SK-N-SH (cell line): ENCODE data around the gene SENP5. TPM values are rescaled to one million over a fixed set of nuclear protein-coding genes. Genes with fewer than 3 reads are reported as not detected.

ENCODE experiments used
- CTCF ChIA-PET: fragments of 300-600, 350-600 bp; formaldehyde crosslinking; extraction: SDS; loops from one replicate; lab custom pipeline; 2021; lab: Yijun Ruan, JAX
- POLR2A ChIA-PET: fragments of 350-600 bp; sonication (Branson Sonifier 250); formaldehyde crosslinking; extraction: SDS; loops from one replicate; lab custom pipeline; 2020; ENCODE audit warnings: antibody characterized with exemption, inconsistent platforms; lab: Yijun Ruan, JAX
- DNase-seq: peaks from one replicate; pipeline ENCODE4 v3.0.0; 2012
- H2AFZ ChIP-seq: fragments of 200-600 bp; sonication (generic); 2 replicates; pipeline ENCODE4 v1.8.1; 2016; ENCODE audit warnings: antibody characterized with exemption, mild to moderate bottlenecking, low read depth
- H3F3A ChIP-seq: fragments of 200-600 bp; sonication (generic); replicated peaks from 2 replicates; pipeline ENCODE3; 2016; ENCODE audit warnings: antibody characterized with exemption, mild to moderate bottlenecking; ENCODE audit not compliant: insufficient read depth
- H3K27ac ChIP-seq, 2 experiments: fragments of 200-500 bp in 1 of 2; fragments of 200-600 bp in 1 of 2; sonication (Bioruptor generic) in 1 of 2; sonication (generic), shearing (Covaris generic) in 1 of 2; 2 replicates each; pipeline versions ENCODE4 v1.5.1 to v1.6.1; 2014 to 2016; ENCODE audit warnings: low read depth in 2 of 2, inconsistent platforms in 1 of 2, low read length in 1 of 2, mild to moderate bottlenecking in 1 of 2, mixed read lengths in 1 of 2
- H3K27me3 ChIP-seq: fragments of 200-600 bp; sonication (generic), shearing (Covaris generic); 2 replicates; pipeline ENCODE4 v1.6.1; 2016; ENCODE audit warnings: mixed run types; ENCODE audit not compliant: insufficient read depth
- H3K36me3 ChIP-seq, 2 experiments: fragments of 200-500 bp in 1 of 2; fragments of 200-600 bp in 1 of 2; sonication (Bioruptor generic) in 1 of 2; sonication (generic) in 1 of 2; replicated peaks in 1 of 2; 2 replicates each; pipeline versions ENCODE3 to v1.5.1; 2014 to 2016; ENCODE audit warnings: low read length in 1 of 2, mild to moderate bottlenecking in 1 of 2; ENCODE audit not compliant: insufficient read depth in 2 of 2, control insufficient read depth in 1 of 2
- H3K4me1 ChIP-seq, 2 experiments: fragments of 200-500 bp in 1 of 2; fragments of 200-600 bp in 1 of 2; sonication (Bioruptor generic) in 1 of 2; sonication (generic), shearing (Covaris generic) in 1 of 2; 2 replicates each; pipeline versions ENCODE4 v1.5.1 to v1.6.1; 2014 to 2016; ENCODE audit warnings: low read depth in 1 of 2, low read length in 1 of 2, mixed run types in 1 of 2; ENCODE audit not compliant: insufficient read depth in 2 of 2, control insufficient read depth in 1 of 2
- H3K4me2 ChIP-seq: fragments of 200-600 bp; sonication (generic), shearing (Covaris generic); 2 replicates; pipeline ENCODE4 v1.6.1; 2017; ENCODE audit warnings: mixed run types
- H3K4me3 ChIP-seq, 2 experiments: fragments of 200-500 bp in 1 of 2; fragments of 200-600 bp in 1 of 2; sonication (Bioruptor generic) in 1 of 2; sonication (generic), shearing (Covaris generic) in 1 of 2; 2 replicates each; pipeline versions ENCODE4 v1.5.1 to v1.8.1; 2014 to 2016; ENCODE audit warnings: low read depth in 2 of 2, inconsistent platforms in 1 of 2, low read length in 1 of 2, mild to moderate bottlenecking in 1 of 2, mixed read lengths in 1 of 2, moderate library complexity in 1 of 2
- H3K79me2 ChIP-seq: fragments of 200-600 bp; sonication (generic); 2 replicates; pipeline ENCODE4 v1.8.1; 2017; ENCODE audit warnings: mild to moderate bottlenecking; ENCODE audit not compliant: insufficient read depth
- H3K9ac ChIP-seq: fragments of 200-600 bp; sonication (generic); 2 replicates; pipeline ENCODE4 v1.6.1; 2017; ENCODE audit warnings: mixed run types
- H3K9me2 ChIP-seq: fragments of 200-600 bp; sonication (generic); 2 replicates; pipeline ENCODE4 v1.6.1; 2017; ENCODE audit warnings: mixed run types
- H3K9me3 ChIP-seq: fragments of 200-600 bp; sonication (generic); 2 replicates; pipeline ENCODE4 v1.6.1; 2017; ENCODE audit warnings: mixed run types, mild to moderate bottlenecking, moderate library complexity
- H4K20me1 ChIP-seq: fragments of 200-600 bp; sonication (generic); 2 replicates; pipeline ENCODE4 v1.6.1; 2017; ENCODE audit warnings: mild to moderate bottlenecking, mixed run types; ENCODE audit not compliant: insufficient read depth
- ELF1 ChIP-seq: IDR thresholded peaks from 2 replicates; pipeline ENCODE4 v1.4.0; 2012
- EP300 ChIP-seq, 2 experiments: IDR thresholded peaks; 2 replicates each; pipeline versions ENCODE4 v1.4.0 to v1.6.1; 2012; ENCODE audit warnings: borderline replicate concordance in 1 of 2, low read depth in 1 of 2, low read length in 1 of 2
- FOSL2 ChIP-seq: IDR thresholded peaks from 2 replicates; pipeline ENCODE4 v1.4.0; 2012; ENCODE audit warnings: low read depth, mild to moderate bottlenecking, moderate library complexity, borderline replicate concordance
- GABPA ChIP-seq: IDR thresholded peaks from 2 replicates; pipeline ENCODE4 v1.4.0; 2012; ENCODE audit warnings: low read depth, mild to moderate bottlenecking
- GATA2 ChIP-seq: sonication (generic); formaldehyde crosslinking; IDR thresholded peaks from 2 replicates; pipeline ENCODE4 v1.5.0; 2020; ENCODE audit warnings: mild to moderate bottlenecking, missing genetic modification reagents
- MAX ChIP-seq: IDR thresholded peaks from 2 replicates; pipeline ENCODE4 v1.4.0; 2012; ENCODE audit warnings: low read depth
- MEF2A ChIP-seq: IDR thresholded peaks from 2 replicates; pipeline ENCODE4 v1.4.0; 2012; ENCODE audit warnings: low read depth, borderline replicate concordance
- MXI1 ChIP-seq: IDR thresholded peaks from 2 replicates; pipeline ENCODE4 v1.6.1; 2012; ENCODE audit warnings: mild to moderate bottlenecking, low read depth, low read length, improper control_type of control experiment
- NFIC ChIP-seq: IDR thresholded peaks from 2 replicates; pipeline ENCODE4 v1.4.0; 2012; ENCODE audit warnings: borderline replicate concordance
- RCOR1 ChIP-seq: fragments of 150-350 bp; IDR thresholded peaks from 2 replicates; pipeline ENCODE4 v1.6.1; 2017; ENCODE audit warnings: antibody characterized with exemption, low read length
- RXRA ChIP-seq: IDR thresholded peaks from 2 replicates; pipeline ENCODE4 v1.4.0; 2012; ENCODE audit warnings: low read depth, mild to moderate bottlenecking, borderline replicate concordance
- SIN3A ChIP-seq: IDR thresholded peaks from 2 replicates; pipeline ENCODE4 v1.6.1; 2012; ENCODE audit warnings: low read depth, mild to moderate bottlenecking, low read length, moderate library complexity, borderline replicate concordance
- TAF1 ChIP-seq: IDR thresholded peaks from 2 replicates; pipeline ENCODE4 v1.6.1; 2012; ENCODE audit warnings: low read depth, mild to moderate bottlenecking, low read length, moderate library complexity, borderline replicate concordance
- TCF12 ChIP-seq: IDR thresholded peaks from 2 replicates; pipeline ENCODE4 v1.4.0; 2012
- TEAD4 ChIP-seq: IDR thresholded peaks from 2 replicates; pipeline ENCODE4 v1.4.0; 2012; ENCODE audit warnings: mild to moderate bottlenecking, borderline replicate concordance; ENCODE audit not compliant: insufficient read depth
- YY1 ChIP-seq: IDR thresholded peaks from 2 replicates; pipeline ENCODE4 v1.4.0; 2012; ENCODE audit warnings: low read depth, mild to moderate bottlenecking
- ZBTB33 ChIP-seq: IDR thresholded peaks from 2 replicates; pipeline ENCODE4 v1.4.0; 2012; ENCODE audit warnings: low read depth, borderline replicate concordance
- WGBS: methylation state at CpG from one replicate; pipeline ENCODE4 v1.1.6; 2017; ENCODE audit warnings: low lambda C conversion rate; 5-methylcytosine and 5-hydroxymethylcytosine counted together
- polyA plus RNA-seq, 3 experiments: library from polyadenylated mRNA; depleted of rRNA; stranded (reverse); fragments of >200 nt; gene quantifications; 2 replicates each; pipeline ENCODE4 v1.2.3, GENCODE V29; 2012

Gene SENP5
- polyA plus RNA-seq, 1 of the 3 experiments (the other 2 are of a cell fraction): 7.5 TPM

DNA sequence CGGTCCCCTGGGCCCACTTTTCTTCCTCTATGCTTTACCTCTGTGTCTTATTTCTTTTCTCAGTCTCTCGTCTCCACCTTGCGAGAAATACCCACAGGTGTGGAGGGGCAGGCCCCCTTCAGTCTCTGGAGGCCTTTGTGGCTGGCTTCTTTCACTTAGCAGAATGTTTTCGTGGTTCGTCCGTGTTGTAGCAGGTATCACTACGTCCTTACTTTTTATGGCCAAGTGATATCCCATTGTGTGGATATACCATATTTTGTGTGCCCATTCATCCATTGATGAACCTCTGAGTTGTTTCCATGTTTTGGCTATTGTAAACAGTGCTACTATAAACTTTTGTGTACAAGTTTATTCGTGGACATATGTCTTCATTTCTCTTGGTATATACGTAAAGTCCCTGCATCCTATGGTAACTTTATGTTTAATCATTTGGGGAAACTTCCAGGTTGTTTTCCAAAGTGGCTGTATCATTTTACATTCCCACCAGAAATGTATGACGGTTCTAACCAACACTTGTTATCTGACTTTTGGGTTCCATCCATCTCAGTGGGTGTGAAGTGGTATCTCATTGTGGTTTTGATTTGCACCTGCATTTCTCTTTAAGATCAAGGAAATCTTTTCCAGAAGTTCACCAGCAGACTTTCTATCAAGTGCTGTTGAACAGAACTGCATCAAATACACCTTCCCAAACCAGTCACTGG, 95.4 kb downstream of the SENP5 start:
- no peak overlapping the region for H3K9ac ChIP-seq
- no peak overlapping the region for H2AFZ ChIP-seq
- TF ChIP-seq TAF1: no peak
- no peak for TF ChIP-seq RCOR1
- TF ChIP-seq RXRA: no peak
- no peaks in the 10 kb centered on the region for H3K9me3 ChIP-seq
- H3K4me3 ChIP-seq: no peak overlapping the region
- no peak overlapping the region for H3K27ac ChIP-seq
- no peak overlapping the region for H3K4me2 ChIP-seq
- no peak for DNase-seq
- H3K9me2 ChIP-seq: no peaks in the 10 kb centered on the region
- peaks cover 0 to 3% of the 10 kb centered on the region in 2 experiments; a peak in 1 of 4 replicates for H3K4me1 ChIP-seq
- no peaks in the 10 kb centered on the region for H3K79me2 ChIP-seq
- H3F3A ChIP-seq: no peaks in the 10 kb centered on the region
- H3K27me3 ChIP-seq: no peaks in the 10 kb centered on the region
- ChIA-PET POLR2A (no interaction called here), CTCF (no interaction called here)
- H4K20me1 ChIP-seq: no peaks in the 10 kb centered on the region
- 95% methylated on average over 10 of the region's 10 CpGs for WGBS
- H3K36me3 ChIP-seq: no peaks in the 10 kb centered on the region

DNA sequence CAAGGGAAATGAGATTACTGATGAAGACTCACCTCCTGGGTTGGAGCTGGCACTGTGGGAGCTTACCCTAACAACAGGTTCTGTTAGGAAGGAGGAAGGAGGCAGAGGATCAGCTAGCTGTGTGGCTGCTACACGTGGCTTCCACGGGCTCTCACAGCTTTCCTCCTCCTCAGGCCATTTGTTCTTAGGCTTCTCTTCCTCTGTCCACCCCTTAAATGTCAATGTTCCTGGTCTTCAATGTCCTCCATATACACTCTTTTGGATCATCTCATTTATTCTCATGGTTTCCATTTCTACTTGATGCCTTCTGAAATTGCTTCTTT, 95.9 kb downstream of the SENP5 start:
- Histone ChIP-seq H3K4me2 (no peak overlapping the region), H3K36me3 (no peaks in the 10 kb centered on the region), H3K9me3 (no peaks in the 10 kb centered on the region), H3K4me3 (no peak overlapping the region), H3K9me2 (no peaks in the 10 kb centered on the region), H3K27me3 (no peaks in the 10 kb centered on the region), H3K4me1 (peaks cover 0 to 6% of the 10 kb centered on the region in 2 experiments; a peak in 1 of 4 replicates), H3K27ac (no peak overlapping the region), H2AFZ (no peak overlapping the region), H4K20me1 (no peaks in the 10 kb centered on the region), H3K79me2 (no peaks in the 10 kb centered on the region), H3F3A (no peaks in the 10 kb centered on the region), H3K9ac (no peak overlapping the region)
- DNase-seq: no peak
- ChIA-PET CTCF (no interaction called here), POLR2A (no interaction called here)
- 96% methylated on average over 2 of the region's 2 CpGs for WGBS
- TF ChIP-seq GABPA (no peak), YY1 (no peak), ELF1 (no peak), GATA2 (CRISPR knock-in tag) (no peak), TCF12 (no peak), RXRA (no peak), TEAD4 (no peak), SIN3A (no peak), TAF1 (no peak), ZBTB33 (no peak), MAX (no peak), MXI1 (no peak), MEF2A (no peak), NFIC (no peak), EP300 (IDR thresholded peaks at IDR 0.05; ENCODE audit: borderline replicate concordance in 1 of 2, low read depth in 1 of 2, low read length in 1 of 2) (no peak), FOSL2 (no peak)
